ENCODE measurements around the gene CACNA2D3.

CACNA2D3 gene

GRCh38 chr3:54171509-54171908 is 49.2 kb downstream of the CACNA2D3 start:
- no peak for DNase-seq (ENCODE audit: low read depth)

DNA sequence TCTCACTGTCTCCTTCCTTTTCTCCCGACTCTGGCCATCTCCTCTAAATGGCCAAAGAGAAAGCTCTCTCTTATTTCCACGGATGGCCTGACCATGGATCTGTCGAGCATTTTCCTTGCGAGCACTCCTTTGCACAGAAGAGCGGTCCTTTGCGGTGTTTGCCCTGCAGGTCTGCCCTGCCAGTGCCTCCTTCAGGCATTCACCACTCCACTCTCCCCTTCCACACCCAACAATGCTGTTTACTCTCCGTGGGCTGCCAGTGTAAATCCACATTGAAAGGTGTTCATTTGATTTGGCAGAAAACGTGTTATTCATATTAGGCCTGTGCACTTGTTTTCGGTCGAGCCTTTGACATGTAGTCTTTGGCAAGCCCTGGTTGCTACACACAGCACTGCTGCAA is 49.6 kb downstream of the CACNA2D3 start:
- DNase-seq (ENCODE audit: low read depth): no peak

DNA sequence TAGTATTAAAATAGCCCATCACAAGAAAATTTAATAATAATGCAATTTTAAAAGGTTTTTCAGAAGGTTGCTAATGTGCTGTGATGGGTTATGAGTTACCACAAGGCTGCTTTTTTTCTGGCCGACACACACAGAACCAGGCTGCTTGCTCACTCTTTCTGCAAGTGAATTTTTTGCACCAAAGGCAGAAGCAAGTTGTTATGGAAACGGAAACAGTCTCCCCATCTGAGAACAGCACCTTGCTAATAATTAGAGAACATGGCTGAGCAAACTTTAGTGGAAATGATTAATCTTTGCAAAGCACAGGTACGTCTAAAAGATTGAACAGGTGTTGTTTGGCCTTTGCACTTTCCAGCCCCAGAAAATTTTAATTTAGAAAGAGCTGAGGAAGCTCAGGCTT is 51.0 kb downstream of the CACNA2D3 start:
- no peak for DNase-seq (ENCODE audit: low read depth)

DNA sequence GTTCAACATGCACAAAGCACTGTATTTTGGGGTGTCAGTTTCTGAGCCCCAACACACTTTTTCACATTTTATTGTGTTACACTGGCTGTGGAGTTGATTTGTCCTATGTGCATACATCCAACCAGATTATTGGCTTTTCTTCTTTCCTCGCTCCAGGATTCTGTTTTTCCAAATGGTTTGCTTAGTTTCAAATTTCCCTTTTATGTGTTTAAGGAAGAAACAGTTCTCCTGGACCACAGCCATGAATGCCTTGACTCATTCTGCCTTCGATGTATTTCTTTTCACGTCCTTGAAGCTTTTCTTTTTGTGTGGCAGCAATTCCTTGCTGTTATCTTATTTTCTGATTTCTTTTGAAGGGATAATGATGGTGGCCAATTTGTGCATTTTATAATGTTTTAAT is 53.8 kb downstream of the CACNA2D3 start:
- no peak for DNase-seq (ENCODE audit: low read depth)

DNA sequence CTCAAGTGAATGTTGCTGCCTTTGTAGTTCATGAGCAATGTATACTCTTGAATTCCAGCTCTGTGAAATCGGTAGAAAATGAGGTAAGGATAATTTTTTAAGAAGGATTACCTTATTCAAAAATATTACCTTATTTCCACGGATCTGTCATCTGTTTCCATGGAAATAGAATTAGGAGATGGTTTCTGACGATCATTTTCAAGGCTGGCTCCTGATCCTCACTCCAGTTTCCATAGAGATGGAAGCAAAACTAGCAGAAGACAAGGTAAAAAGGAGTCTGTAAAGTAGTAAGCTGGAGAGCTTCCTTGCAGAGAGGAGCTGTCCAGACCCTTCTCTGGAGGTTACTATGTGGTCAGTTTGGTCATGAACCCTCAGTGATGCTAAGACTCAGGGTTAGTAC is 55.5 kb downstream of the CACNA2D3 start:
- no peak for DNase-seq (ENCODE audit: low read depth)

GRCh38 chr3:54178376-54178775 is 56.0 kb downstream of the CACNA2D3 start:
- no peak for DNase-seq (ENCODE audit: low read depth)

GRCh38 chr3:54180921-54181320 is 58.6 kb downstream of the CACNA2D3 start:
- DNase-seq (ENCODE audit: low read depth): no peak

DNA sequence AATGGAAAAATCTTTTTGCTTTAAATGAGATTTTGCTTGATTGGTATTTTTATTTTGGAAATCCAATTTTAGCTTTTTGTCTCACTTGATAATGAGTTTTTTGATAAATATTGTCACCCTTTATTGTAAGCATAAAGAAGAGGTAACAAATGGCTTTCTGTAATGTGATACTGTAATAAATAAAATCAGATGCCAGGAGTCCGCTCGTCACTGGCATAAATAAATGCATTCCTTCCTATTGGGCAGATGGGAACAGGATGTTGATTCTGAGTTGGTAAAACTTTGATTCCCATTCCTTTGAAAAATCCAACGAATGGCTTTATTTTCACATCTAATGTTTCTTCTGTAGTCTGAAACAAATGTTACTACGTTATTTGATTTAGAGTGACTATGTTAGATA is 59.9 kb downstream of the CACNA2D3 start:
- no peak for DNase-seq (ENCODE audit: low read depth)

GRCh38 chr3:54185740-54186139 is 63.4 kb downstream of the CACNA2D3 start:
- DNase-seq (ENCODE audit: low read depth): no peak

DNA sequence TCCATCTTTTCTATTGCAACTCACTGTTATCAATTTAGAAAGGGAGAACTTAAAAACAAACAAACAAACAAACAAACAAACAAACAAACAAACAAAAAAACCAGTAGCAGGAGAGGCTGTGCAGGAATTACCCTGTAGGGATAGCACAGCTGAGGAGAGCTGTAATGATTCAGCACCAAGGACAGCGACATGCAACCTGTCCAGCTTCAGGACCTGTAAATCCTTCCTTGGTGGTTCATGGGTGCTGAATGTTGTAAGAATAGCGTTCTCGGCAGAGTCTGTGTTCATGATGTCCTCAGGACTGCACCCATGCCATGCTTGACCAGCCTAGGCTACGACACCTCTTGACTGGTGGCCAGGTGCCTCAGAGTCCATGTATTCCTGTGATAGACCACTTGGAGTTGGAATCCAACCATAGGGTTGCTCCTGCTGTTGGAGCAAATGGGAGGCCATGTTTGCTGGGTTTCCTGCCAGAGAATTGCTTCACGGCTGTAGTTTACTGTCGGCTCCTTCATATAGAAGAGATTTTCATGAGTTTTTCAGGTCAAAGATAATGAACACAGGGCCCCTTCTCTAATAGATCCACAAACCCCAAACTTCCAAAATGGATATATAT is 65.9 kb downstream of the CACNA2D3 start:
- no peak for DNase-seq (ENCODE audit: low read depth)

DNA sequence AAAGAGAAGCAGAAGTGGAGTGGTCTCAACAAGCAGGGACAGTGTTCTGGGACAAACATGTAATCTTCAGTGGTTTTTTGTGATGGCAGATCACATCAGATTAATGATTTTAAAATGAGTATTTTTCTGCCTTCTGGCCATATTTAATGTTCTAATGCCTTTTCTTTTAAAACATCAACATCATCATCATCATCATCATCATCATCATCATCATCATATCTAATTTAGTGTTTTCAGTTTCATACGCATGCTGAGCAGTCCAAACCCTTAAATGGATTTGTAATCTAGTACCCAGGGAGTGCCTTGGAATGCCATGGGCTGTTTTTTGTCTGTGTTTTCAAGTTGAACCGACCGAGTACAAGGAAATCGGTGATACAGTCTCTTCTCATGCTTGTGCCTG is 68.9 kb downstream of the CACNA2D3 start:
- DNase-seq (ENCODE audit: low read depth): no peak

- DNase-seq (ENCODE audit: low read depth): no peak
Measured at GRCh38 chr3:54192026-54192425, 69.7 kb downstream of the CACNA2D3 start.

- no peak for DNase-seq (ENCODE audit: low read depth)
Measured at GRCh38 chr3:54193093-54193492, 70.7 kb downstream of the CACNA2D3 start.

DNA sequence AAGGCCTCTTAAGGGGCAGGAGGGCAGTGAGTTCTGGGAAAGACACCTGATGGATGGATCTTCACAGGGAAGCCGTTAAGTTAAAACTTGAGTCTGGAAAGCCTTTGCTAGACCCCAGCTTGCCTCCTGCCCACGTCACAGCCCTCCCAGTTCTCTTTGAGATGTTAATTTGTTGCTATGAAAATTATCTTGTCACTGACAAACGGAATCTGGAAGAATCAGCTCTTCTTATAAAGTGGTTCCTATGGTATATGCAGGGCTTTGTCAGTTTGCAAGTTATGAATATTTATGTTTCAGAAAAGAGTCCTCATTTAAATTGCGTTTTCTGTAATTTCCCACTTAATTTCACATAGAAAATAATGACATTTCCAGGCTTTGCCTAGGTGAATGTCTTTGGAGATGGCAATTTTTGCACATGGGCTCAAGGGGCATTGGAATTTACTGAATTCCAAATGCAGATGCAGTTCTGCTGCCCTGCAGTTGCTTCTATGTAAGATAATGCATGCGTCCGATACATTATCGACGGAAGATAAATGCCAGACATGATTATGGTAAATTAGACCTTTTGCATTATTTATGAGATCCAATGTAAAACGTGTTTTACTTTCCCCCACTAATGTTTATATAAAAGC is 74.1 kb downstream of the CACNA2D3 start:
- no peak for DNase-seq (ENCODE audit: low read depth)

DNA sequence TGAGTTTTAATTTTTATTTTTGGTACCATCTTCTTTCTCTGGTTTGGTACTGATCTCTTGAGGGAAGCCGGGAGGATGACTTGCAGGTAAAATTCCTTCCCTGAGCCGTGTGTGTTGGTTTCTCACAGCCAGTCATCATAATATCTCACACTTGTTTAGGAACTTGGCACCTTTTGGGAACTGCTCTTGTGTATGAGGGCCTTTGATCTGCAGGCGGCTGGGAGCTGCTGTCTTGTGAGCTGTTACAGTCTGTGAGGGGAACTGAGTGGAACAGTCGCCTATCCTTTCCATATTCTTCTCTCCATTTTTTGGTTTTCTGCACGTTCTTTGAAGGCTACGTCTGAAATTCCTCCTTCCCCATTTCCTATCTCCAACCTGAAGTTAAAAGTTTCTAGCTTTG is 75.2 kb downstream of the CACNA2D3 start:
- DNase-seq (ENCODE audit: low read depth): no peak

DNA sequence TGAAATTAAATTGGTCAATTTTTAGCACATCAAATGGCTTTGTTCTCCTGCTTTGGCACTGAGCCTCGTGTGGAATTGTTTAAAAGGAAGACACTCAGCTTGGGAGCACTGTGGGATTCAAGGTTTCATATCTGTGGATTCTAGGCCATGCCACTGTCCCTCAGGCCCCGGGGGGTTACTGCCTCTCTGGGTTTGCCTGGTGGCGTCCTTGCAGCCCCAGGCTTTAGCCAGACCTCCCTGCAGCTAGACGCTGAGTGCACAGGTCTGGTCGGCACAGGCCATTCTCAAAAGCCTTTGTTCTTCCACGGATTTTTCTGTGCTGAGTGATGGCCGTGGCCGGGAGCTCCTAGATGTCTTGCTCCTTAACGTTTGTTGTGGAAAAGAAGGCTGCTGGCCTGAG is 76.2 kb downstream of the CACNA2D3 start:
- DNase-seq (ENCODE audit: low read depth): no peak

GRCh38 chr3:54202054-54202453 is 79.7 kb downstream of the CACNA2D3 start:
- no peak for DNase-seq (ENCODE audit: low read depth)

DNA sequence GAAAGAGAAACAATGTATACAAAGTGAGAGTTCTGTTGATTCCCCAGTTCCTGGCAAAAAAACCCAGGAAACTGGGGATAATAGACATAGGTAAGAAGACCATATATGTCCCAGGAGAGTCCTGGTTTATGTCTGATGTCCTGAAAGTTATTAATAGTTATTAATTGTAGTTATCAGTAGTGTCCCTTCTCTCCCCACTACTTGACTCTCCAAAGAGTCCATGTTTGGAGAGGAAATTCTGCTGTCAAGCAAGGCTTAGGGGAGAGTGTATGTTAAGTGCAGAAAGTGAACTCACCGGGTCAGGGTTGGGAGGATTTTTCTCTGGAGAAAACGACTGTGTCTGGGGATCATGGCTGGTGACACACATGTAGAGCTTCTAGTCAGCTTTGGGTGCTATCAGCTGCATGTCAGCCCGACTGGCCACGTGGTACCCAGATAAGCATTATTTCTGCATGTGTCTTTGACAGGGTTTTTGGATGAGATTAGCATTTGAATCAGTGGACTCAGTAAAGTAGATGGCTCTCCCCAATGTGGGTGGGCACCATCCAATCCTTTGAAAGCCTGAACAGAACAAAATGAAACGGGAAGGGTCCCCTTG is 80.4 kb downstream of the CACNA2D3 start:
- no peak for DNase-seq (ENCODE audit: low read depth)

GRCh38 chr3:54206874-54207273 is 84.5 kb downstream of the CACNA2D3 start:
- DNase-seq (ENCODE audit: low read depth): no peak

DNA sequence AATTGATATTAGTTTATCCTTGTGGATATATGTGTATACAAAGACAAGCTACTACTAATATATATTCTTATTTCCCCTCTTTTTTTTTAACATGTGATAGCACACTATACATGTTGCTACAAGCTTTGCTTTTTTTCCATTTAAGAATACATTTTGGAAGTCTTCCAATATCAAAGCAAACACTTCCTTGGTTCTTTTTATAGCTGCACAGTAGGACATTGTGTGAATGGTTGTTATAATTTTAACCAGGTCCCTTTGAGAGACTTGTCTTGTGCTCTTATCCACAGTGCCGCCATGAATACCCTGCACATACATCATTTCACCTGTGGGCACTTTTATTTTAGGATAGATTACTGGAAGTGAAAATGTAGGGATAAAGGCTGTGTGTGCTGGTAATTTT is 88.7 kb downstream of the CACNA2D3 start:
- no peak for DNase-seq (ENCODE audit: low read depth)

DNA sequence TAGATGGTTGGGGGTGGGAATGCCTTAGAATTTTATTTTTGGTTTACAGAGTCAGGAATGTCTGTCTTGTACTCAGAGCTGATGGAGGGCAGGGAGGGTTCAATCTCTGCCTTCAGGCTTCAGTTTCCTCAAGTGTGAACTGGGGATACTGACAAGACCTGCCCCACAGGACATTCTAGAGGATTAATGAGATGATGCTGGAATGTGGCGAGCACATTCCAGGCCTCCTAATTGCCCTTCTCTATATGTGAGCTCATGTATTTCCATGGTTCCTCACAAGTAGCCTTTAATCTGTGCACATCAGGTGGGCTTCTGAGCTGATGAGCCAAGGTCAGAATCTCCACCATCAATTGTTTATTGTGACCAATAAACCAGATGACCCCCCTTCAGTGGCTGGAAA is 90.4 kb downstream of the CACNA2D3 start:
- no peak for DNase-seq (ENCODE audit: low read depth)

GRCh38 chr3:54213907-54214306 is 91.6 kb downstream of the CACNA2D3 start:
- DNase-seq (ENCODE audit: low read depth): no peak

- no peak for DNase-seq (ENCODE audit: low read depth)
Measured at GRCh38 chr3:54214845-54215244, 92.5 kb downstream of the CACNA2D3 start.

GRCh38 chr3:54215521-54215920 is 93.2 kb downstream of the CACNA2D3 start:
- DNase-seq (ENCODE audit: low read depth): no peak
